Natural killer cell (primary cell): ENCODE data around the gene SUPT7L. TPM values are rescaled to one million over a fixed set of nuclear protein-coding genes. Genes with fewer than 3 reads are reported as not detected.
"Not testable (repeated sequence)": the region's sequence is repeated elsewhere in the genome, so short reads cannot be mapped to it uniquely, and the experiment has no call there.

ENCODE experiments used
- ATAC-seq, 3 donors: fragments of 150-1000 bp in 2 of 3; fragments of 200-7000 bp in 1 of 3; cut with Tn5 transposase; 1 replicate in 1 of 3; 2 replicates in 2 of 3; pipeline ENCODE4 v1.10.0; 2021; ENCODE audit warnings: mild to moderate bottlenecking in 2 of 3, moderate library complexity in 2 of 3
- DNase-seq, 2 donors: peaks; one replicate each; pipeline versions ENCODE4 v3.0.0 to v3.0.0-alpha.2; 2013 to 2021; ENCODE audit warnings: mixed read lengths in 1 of 2
- H3K27ac ChIP-seq: one replicate; pipeline ENCODE4 v1.5.1; 2013; ENCODE audit warnings: mild to moderate bottlenecking, low read length
- H3K27me3 ChIP-seq: one replicate; pipeline ENCODE4 v1.6.1; 2013; ENCODE audit warnings: low read length; ENCODE audit not compliant: control insufficient read depth, insufficient read depth
- H3K36me3 ChIP-seq: one replicate; pipeline ENCODE4 v1.6.1; 2013; ENCODE audit warnings: low read length; ENCODE audit not compliant: control insufficient read depth, insufficient read depth
- H3K4me1 ChIP-seq: one replicate; pipeline ENCODE4 v1.6.1; 2013; ENCODE audit warnings: low read length; ENCODE audit not compliant: control insufficient read depth, insufficient read depth
- H3K4me3 ChIP-seq: one replicate; pipeline ENCODE4 v1.5.1; 2013; ENCODE audit warnings: low read length
- H3K9me3 ChIP-seq: one replicate; pipeline ENCODE4 v1.6.1; 2013; ENCODE audit warnings: low read length; ENCODE audit not compliant: control insufficient read depth, insufficient read depth
- H3K27ac Mint-ChIP-seq, 2 donors: one replicate each; pipeline ENCODE4 v1.8.0; 2022; ENCODE audit warnings: mild to moderate bottlenecking in 2 of 2, mixed read lengths in 2 of 2, moderate library complexity in 1 of 2
- H3K27me3 Mint-ChIP-seq, 2 donors: one replicate each; pipeline ENCODE4 v1.8.0; 2022; ENCODE audit warnings: low read depth in 2 of 2, mixed read lengths in 2 of 2
- H3K36me3 Mint-ChIP-seq: one replicate; pipeline ENCODE4 v1.8.0; 2022; ENCODE audit warnings: mixed read lengths
- H3K4me1 Mint-ChIP-seq, 2 donors: one replicate each; pipeline ENCODE4 v1.8.0; 2022; ENCODE audit warnings: mixed read lengths in 2 of 2
- H3K4me3 Mint-ChIP-seq: one replicate; pipeline ENCODE4 v1.8.0; 2022; ENCODE audit warnings: mild to moderate bottlenecking, moderate library complexity, mixed read lengths
- H3K9me3 Mint-ChIP-seq, 2 donors: one replicate each; pipeline ENCODE4 v1.8.0; 2022; ENCODE audit warnings: mixed read lengths in 2 of 2
- CTCF ChIP-seq: fragments of 200-600 bp; IDR thresholded peaks from one replicate; pipeline ENCODE4 v1.8.0; 2022; ENCODE audit warnings: antibody characterized with exemption
- WGBS: methylation state at CpG from one replicate; pipeline ENCODE4 v1.1.7; 2013; ENCODE audit warnings: missing lambda C conversion rate; ENCODE audit not compliant: insufficient coverage; 5-methylcytosine and 5-hydroxymethylcytosine counted together
- intact Hi-C: fragments of 100-400 bp; cut with micrococcal nuclease; formaldehyde crosslinking; loops from one replicate; pipeline ENCODE4 v1.14.2; 2022
- total RNA-seq, 4 donors: library from RNA; stranded (reverse); fragments of 120-200 nt in 1 of 4; gene quantifications; one replicate each; pipeline versions ENCODE4 v1.2.3 to v1.2.4, GENCODE V29; 2013 to 2022

SUPT7L gene
- total RNA-seq, 3 donors from 2014 or later (not counting 1 experiment from before 2014, with no cell fraction given) = 52.2 to 53.7 (median 52.8) TPM

GRCh38 chr2:27683390-27684071 lies 20.1 kb upstream of the SUPT7L start:
- peak; percentile 100 for TF ChIP-seq CTCF
- intact Hi-C loops = no loop called here
- Mint-ChIP-seq H3K36me3 (no peaks in the 10 kb centered on the region), H3K27me3 (no peaks in the 10 kb centered on the region), H3K4me1 (peaks cover 25 to 30% of the 10 kb centered on the region in 2 donors), H3K27ac (peak overlapping the region; percentile 92 to 94), H3K9me3 (no peaks in the 10 kb centered on the region), H3K4me3 (peak overlapping the region; percentile 61)
- peaks cover 28% of the 10 kb centered on the region for H3K36me3 ChIP-seq
- no peaks in the 10 kb centered on the region for H3K9me3 ChIP-seq
- H3K4me3 ChIP-seq = no peak overlapping the region
- peaks cover 32% of the 10 kb centered on the region for H3K4me1 ChIP-seq
- DNase-seq (peak; percentile 78 to 97), ATAC-seq (peak; percentile 80 to 93 (median 81))
- H3K27ac ChIP-seq = peak overlapping the region; percentile 71
- H3K27me3 ChIP-seq = no peaks in the 10 kb centered on the region
- WGBS = 33% methylated on average over 7 of the region's 9 CpGs

- Histone ChIP-seq H3K36me3 (peaks cover 31% of the 10 kb centered on the region), H3K4me1 (peaks cover 32% of the 10 kb centered on the region)
- H3K9me3 ChIP-seq, H3K27me3 Mint-ChIP-seq, H3K27me3 ChIP-seq, ATAC-seq, H3K4me3 Mint-ChIP-seq, H3K4me3 ChIP-seq, H3K9me3 Mint-ChIP-seq, H3K27ac ChIP-seq, DNase-seq, intact Hi-C loops, H3K27ac Mint-ChIP-seq, H3K36me3 Mint-ChIP-seq: not testable (repeated sequence)
- peaks cover 25 to 30% of the 10 kb centered on the region in 2 donors for H3K4me1 Mint-ChIP-seq
- WGBS = 92% methylated on average over 7 of the region's 7 CpGs
Observed at GRCh38 chr2:27682334-27682771, 18.9 kb upstream of the SUPT7L start.

DNA sequence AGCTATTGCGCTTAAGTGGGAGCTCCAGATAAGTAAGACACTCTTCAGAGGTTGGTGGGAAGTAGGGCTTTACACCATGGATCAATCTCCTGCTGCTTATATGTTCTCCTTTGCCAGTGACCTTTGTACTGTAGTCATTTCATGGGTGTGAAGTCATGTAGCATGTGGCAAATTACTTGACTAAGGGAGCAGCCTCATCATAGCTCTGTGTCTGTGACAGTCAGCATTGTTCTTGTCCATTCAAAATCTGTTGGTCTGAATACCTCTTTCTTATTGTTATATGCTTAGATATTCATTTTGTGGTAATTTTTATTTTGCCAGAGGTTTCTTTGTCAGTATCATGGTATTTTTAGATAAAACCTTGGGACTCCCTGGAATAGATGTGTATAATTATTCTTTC lies 18.4 kb upstream of the SUPT7L start:
- Mint-ChIP-seq H3K27me3 (no peaks in the 10 kb centered on the region), H3K9me3 (no peaks in the 10 kb centered on the region), H3K36me3 (no peaks in the 10 kb centered on the region), H3K4me1 (peaks cover 25 to 30% of the 10 kb centered on the region in 2 donors), H3K4me3 (no peak overlapping the region), H3K27ac (no peak overlapping the region)
- H3K36me3 ChIP-seq = peaks cover 32% of the 10 kb centered on the region
- H3K4me1 ChIP-seq = peaks cover 31% of the 10 kb centered on the region
- DNase-seq (no peak), ATAC-seq (no peak)
- intact Hi-C loops = no loop called here
- no peak overlapping the region for H3K27ac ChIP-seq
- H3K9me3 ChIP-seq = no peaks in the 10 kb centered on the region
- TF ChIP-seq CTCF = no peak
- no peak overlapping the region for H3K4me3 ChIP-seq
- 100% methylated on average over 1 of the region's 1 CpG for WGBS
- no peaks in the 10 kb centered on the region for H3K27me3 ChIP-seq

DNA sequence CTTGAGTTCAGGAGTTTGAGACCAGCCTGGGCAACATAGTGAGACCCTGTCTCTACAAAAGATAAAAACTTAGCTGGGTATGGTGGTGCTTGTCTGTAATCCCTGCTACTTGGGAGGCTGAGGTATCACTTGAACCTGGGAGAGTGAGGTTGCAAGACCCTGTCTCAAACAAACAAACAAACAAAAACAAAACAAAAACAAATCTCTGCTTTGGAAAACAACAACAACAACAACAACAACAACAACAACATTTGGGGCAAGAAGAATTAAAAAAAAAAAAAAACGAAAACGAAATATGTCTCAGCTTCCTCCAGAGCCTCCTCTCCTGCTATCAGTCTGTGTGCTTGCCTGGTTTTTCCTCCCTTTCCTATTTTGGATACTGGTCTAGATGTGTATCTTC lies 17.2 kb upstream of the SUPT7L start:
- Histone ChIP-seq H3K4me3 (no peak overlapping the region), H3K9me3 (no peaks in the 10 kb centered on the region), H3K4me1 (peaks cover 22% of the 10 kb centered on the region), H3K27ac (no peak overlapping the region), H3K27me3 (no peaks in the 10 kb centered on the region), H3K36me3 (peaks cover 42% of the 10 kb centered on the region)
- WGBS = no CpG with 5 or more reads among the region's 2 CpGs
- H3K4me1 Mint-ChIP-seq = peaks cover 22 to 25% of the 10 kb centered on the region in 2 donors
- no peaks in the 10 kb centered on the region for H3K27me3 Mint-ChIP-seq
- intact Hi-C loops = no loop called here
- no peak for TF ChIP-seq CTCF
- no peak overlapping the region for H3K4me3 Mint-ChIP-seq
- DNase-seq = no peak
- no peak for ATAC-seq
- peak overlapping the region in 1 of 2 donors; percentile 7 for H3K27ac Mint-ChIP-seq
- no peaks in the 10 kb centered on the region for H3K9me3 Mint-ChIP-seq
- H3K36me3 Mint-ChIP-seq = no peaks in the 10 kb centered on the region
